GM23248 (cell line): ENCODE data around the gene PRIMPOL. TPM values are rescaled to one million over a fixed set of nuclear protein-coding genes. Genes with fewer than 3 reads are reported as not detected.
"Not testable (repeated sequence)": the region's sequence is repeated elsewhere in the genome, so short reads cannot be mapped to it uniquely, and the experiment has no call there.

Experiments used
- DNase-seq: peaks from one replicate; pipeline ENCODE4 v3.0.0-alpha.2; 2015
- H2AFZ ChIP-seq: fragments of 200-600 bp; sonication (generic); 2 replicates; pipeline ENCODE4 v1.6.1; 2016; ENCODE audit warnings: antibody characterized with exemption
- H3F3A ChIP-seq: fragments of 200-600 bp; sonication (generic); 2 replicates; pipeline ENCODE4 v1.6.1; 2016; ENCODE audit warnings: mild to moderate bottlenecking, antibody characterized with exemption, mixed run types; ENCODE audit not compliant: insufficient read depth
- H3K27ac ChIP-seq: fragments of 200-600 bp; sonication (generic); 2 replicates; pipeline ENCODE4 v1.5.1; 2016; ENCODE audit warnings: mild to moderate bottlenecking
- H3K27me3 ChIP-seq: fragments of 200-600 bp; sonication (generic); replicated peaks from 2 replicates; pipeline ENCODE4 v1.6.1; 2016; ENCODE audit warnings: mild to moderate bottlenecking; ENCODE audit not compliant: insufficient read depth
- H3K36me3 ChIP-seq: fragments of 200-600 bp; sonication (generic); 2 replicates; pipeline ENCODE4 v1.6.1; 2016; ENCODE audit warnings: low read depth, mild to moderate bottlenecking
- H3K4me1 ChIP-seq: fragments of 200-600 bp; sonication (generic); 2 replicates; pipeline ENCODE4 v1.6.1; 2016; ENCODE audit warnings: mild to moderate bottlenecking; ENCODE audit not compliant: insufficient read depth
- H3K4me2 ChIP-seq: fragments of 200-600 bp; sonication (generic); one replicate; pipeline ENCODE4 v1.6.1; 2016; ENCODE audit warnings: mild to moderate bottlenecking; ENCODE audit not compliant: unreplicated experiment
- H3K4me3 ChIP-seq: fragments of 200-600 bp; sonication (generic); 2 replicates; pipeline ENCODE4 v1.5.1; 2016; ENCODE audit warnings: mild to moderate bottlenecking
- H3K79me2 ChIP-seq: fragments of 200-600 bp; sonication (generic); 2 replicates; pipeline ENCODE4 v1.6.1; 2016; ENCODE audit warnings: mild to moderate bottlenecking; ENCODE audit not compliant: insufficient read depth
- H3K9ac ChIP-seq: fragments of 200-600 bp; sonication (generic); 2 replicates; pipeline ENCODE4 v1.6.1; 2016; ENCODE audit warnings: mild to moderate bottlenecking
- H3K9me2 ChIP-seq: fragments of 200-600 bp; sonication (generic); 2 replicates; pipeline ENCODE4 v1.6.1; 2016; ENCODE audit warnings: mixed run types, mild to moderate bottlenecking, moderate library complexity; ENCODE audit not compliant: insufficient read depth
- H3K9me3 ChIP-seq: fragments of 200-600 bp; sonication (generic); one replicate; pipeline ENCODE4 v1.6.1; 2017; ENCODE audit warnings: low read depth
- H4K20me1 ChIP-seq: fragments of 200-600 bp; sonication (generic); 2 replicates; pipeline ENCODE4 v1.6.0; 2016; ENCODE audit not compliant: insufficient read depth
- EZH2 ChIP-seq: fragments of 200-600 bp; sonication (generic); IDR thresholded peaks from 2 replicates; pipeline ENCODE4 v1.6.1; 2018; ENCODE audit warnings: antibody characterized with exemption, mild to moderate bottlenecking; ENCODE audit not compliant: insufficient read depth, poor library complexity, severe bottlenecking
- EZH2phosphoT487 ChIP-seq: fragments of 200-600 bp; sonication (generic); IDR thresholded peaks from 2 replicates; pipeline ENCODE4 v1.6.1; 2018; ENCODE audit warnings: antibody characterized with exemption, moderate library complexity, mild to moderate bottlenecking, low read depth; ENCODE audit not compliant: insufficient read depth
- WGBS, 2 experiments: methylation state at CpG; one replicate each; pipeline ENCODE4 v1.1.6; 2015 to 2017; ENCODE audit warnings: low lambda C conversion rate in 2 of 2, low coverage in 1 of 2; ENCODE audit errors: missing lambda C conversion rate in 2 of 2; 5-methylcytosine and 5-hydroxymethylcytosine counted together
- in situ Hi-C: fragments of 300-500 bp; cut with MboI; formaldehyde crosslinking; loops from 2 replicates; pipeline ENCODE4 v1.15.0; 2020
- polyA plus RNA-seq: library from polyadenylated mRNA; unstranded; fragments of >200 nt; fragmentation: Nextera tagmentation; extraction: Ambion mirVana; gene quantifications from 2 replicates; pipeline ENCODE4 v1.2.1, GENCODE V29; 2016
- total RNA-seq: library from RNA; depleted of rRNA; stranded (reverse); fragments of >200 nt; shearing (Covaris generic); gene quantifications from 2 replicates; pipeline ENCODE4 v1.2.3, GENCODE V29; 2014

Gene PRIMPOL
- total and polyA plus RNA-seq, 2 experiments from 2014 or later, result 15.0 to 16.0 TPM

DNA sequence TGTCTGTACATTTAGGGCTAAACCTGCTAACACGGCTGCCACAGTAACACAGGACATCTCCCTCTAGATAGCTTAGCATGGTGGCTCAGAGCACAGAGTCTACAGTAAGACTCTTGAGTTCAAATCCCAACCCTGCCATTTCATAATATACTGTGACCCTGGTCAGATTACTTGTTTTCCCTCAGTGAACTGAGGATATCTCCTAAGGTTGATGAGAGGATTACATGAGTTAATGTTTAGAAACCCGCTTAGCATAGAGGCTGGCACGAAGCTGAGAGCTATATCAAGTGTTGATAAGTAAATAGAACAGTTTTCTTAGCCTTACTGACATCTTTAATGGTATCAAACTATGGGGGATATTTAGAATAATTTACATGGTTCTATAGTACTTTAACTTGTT is 37.5 kb upstream of the PRIMPOL start:
- in situ Hi-C loops, result no loop called here
- no peaks in the 10 kb centered on the region for H3K4me1 ChIP-seq
- DNase-seq, result no peak
- no peak overlapping the region for H3K4me3 ChIP-seq
- no peak overlapping the region for H3K9ac ChIP-seq
- no peaks in the 10 kb centered on the region for H4K20me1 ChIP-seq
- H3K27me3 ChIP-seq, result no peaks in the 10 kb centered on the region
- no peak for TF ChIP-seq EZH2phosphoT487
- no peak for TF ChIP-seq EZH2
- WGBS, 2 experiments, result 42 to 43% methylated on average over 3 of the region's 3 CpGs
- no peak overlapping the region for H3K4me2 ChIP-seq
- H3K9me2 ChIP-seq, result no peaks in the 10 kb centered on the region
- no peaks in the 10 kb centered on the region for H3K9me3 ChIP-seq
- H3K79me2 ChIP-seq, result no peaks in the 10 kb centered on the region
- H2AFZ ChIP-seq, result no peak overlapping the region
- H3K27ac ChIP-seq, result no peak overlapping the region
- H3K36me3 ChIP-seq, result no peaks in the 10 kb centered on the region
- no peaks in the 10 kb centered on the region for H3F3A ChIP-seq

DNA sequence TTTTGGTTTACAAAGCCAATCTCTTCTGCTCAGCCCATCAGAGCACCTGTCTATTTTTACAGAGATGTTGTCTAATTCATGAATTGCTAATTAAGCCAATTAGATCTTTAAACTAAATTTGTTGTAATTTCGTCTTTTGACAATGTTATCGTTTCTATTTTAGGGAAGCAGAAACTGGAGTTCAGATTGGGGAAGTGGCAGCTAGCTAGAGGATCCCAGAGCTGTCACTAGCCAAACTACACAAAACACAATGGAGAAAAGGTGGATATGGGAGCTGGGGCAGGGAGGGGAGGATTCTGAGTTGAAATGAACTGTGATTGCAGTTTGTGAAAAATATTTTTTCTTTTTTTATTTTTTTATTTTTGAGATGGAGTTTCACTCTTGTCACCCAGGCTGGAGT is 36.1 kb upstream of the PRIMPOL start:
- H3K36me3 ChIP-seq, result no peaks in the 10 kb centered on the region
- no peak overlapping the region for H3K4me2 ChIP-seq
- H3K4me3 ChIP-seq, result no peak overlapping the region
- no peaks in the 10 kb centered on the region for H3K9me2 ChIP-seq
- H3K4me1 ChIP-seq, result no peaks in the 10 kb centered on the region
- in situ Hi-C loops, result no loop called here
- H3K9ac ChIP-seq, result no peak overlapping the region
- H2AFZ ChIP-seq, result no peak overlapping the region
- H3K27me3 ChIP-seq, result no peaks in the 10 kb centered on the region
- 43 to 62% methylated on average over 2 of the region's 2 CpGs for WGBS, 2 experiments
- DNase-seq, result no peak
- no peaks in the 10 kb centered on the region for H3F3A ChIP-seq
- H3K27ac ChIP-seq, result no peak overlapping the region
- H4K20me1 ChIP-seq, result no peaks in the 10 kb centered on the region
- TF ChIP-seq EZH2 (no peak), EZH2phosphoT487 (no peak)
- H3K9me3 ChIP-seq, result no peaks in the 10 kb centered on the region
- H3K79me2 ChIP-seq, result no peaks in the 10 kb centered on the region

DNA sequence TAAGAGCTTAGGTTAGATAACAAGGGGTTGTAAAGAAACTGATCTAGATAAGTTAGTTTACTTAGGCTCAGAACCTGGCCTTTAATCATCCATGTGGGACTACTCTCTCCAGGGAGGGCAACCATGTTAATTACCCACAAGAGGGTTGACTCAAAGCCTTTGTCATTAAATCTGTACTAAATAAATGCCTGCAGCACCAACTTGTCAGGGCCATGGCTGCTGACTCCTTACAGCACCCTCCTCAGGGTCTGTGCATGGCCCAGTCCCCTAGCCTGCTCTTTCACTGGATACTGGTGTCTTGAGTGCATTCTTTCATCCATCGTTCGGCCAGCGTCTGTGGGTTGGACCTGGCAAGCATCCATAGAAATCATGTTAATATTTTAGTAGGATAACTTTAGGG is 35.0 kb upstream of the PRIMPOL start:
- no peak overlapping the region for H3K4me3 ChIP-seq
- no peaks in the 10 kb centered on the region for H3F3A ChIP-seq
- no peak overlapping the region for H3K4me2 ChIP-seq
- no peaks in the 10 kb centered on the region for H4K20me1 ChIP-seq
- H3K9me3 ChIP-seq, result no peaks in the 10 kb centered on the region
- H3K79me2 ChIP-seq, result no peaks in the 10 kb centered on the region
- no peaks in the 10 kb centered on the region for H3K9me2 ChIP-seq
- no peak for TF ChIP-seq EZH2
- no peak for TF ChIP-seq EZH2phosphoT487
- 83 to 86% methylated on average over 3 of the region's 3 CpGs for WGBS, 2 experiments
- H3K36me3 ChIP-seq, result no peaks in the 10 kb centered on the region
- no peak overlapping the region for H2AFZ ChIP-seq
- in situ Hi-C loops, result no loop called here
- no peak overlapping the region for H3K9ac ChIP-seq
- no peaks in the 10 kb centered on the region for H3K4me1 ChIP-seq
- no peaks in the 10 kb centered on the region for H3K27me3 ChIP-seq
- H3K27ac ChIP-seq, result no peak overlapping the region
- DNase-seq, result no peak

DNA sequence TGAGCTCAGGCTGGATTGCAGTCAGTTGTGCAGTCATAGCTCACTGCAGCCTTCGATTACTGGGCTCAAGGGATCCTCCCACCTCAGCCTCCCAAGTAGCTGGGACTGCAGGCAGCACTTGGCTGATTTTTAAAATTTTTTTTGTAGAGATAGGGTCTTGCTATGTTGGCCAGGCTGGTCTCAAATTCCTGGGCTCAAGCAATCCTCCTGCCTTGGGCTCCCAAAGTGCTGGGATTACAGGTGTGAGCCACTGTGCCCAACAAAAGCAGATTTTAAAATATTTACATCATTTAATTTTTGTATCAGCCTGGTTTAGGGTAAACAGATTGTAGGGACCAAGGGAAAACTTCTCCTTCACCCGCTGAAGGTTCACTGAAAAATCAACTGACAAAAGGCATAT is 33.4 kb upstream of the PRIMPOL start:
- H3K4me2 ChIP-seq, DNase-seq, H3K4me1 ChIP-seq, H3K27me3 ChIP-seq, H4K20me1 ChIP-seq, H3F3A ChIP-seq, H3K36me3 ChIP-seq, H3K4me3 ChIP-seq, H2AFZ ChIP-seq, H3K79me2 ChIP-seq, H3K9ac ChIP-seq, H3K9me3 ChIP-seq, H3K27ac ChIP-seq, H3K9me2 ChIP-seq, in situ Hi-C loops: not testable (repeated sequence)
- 30 to 40% methylated on average over 2 of the region's 2 CpGs for WGBS, 2 experiments

DNA sequence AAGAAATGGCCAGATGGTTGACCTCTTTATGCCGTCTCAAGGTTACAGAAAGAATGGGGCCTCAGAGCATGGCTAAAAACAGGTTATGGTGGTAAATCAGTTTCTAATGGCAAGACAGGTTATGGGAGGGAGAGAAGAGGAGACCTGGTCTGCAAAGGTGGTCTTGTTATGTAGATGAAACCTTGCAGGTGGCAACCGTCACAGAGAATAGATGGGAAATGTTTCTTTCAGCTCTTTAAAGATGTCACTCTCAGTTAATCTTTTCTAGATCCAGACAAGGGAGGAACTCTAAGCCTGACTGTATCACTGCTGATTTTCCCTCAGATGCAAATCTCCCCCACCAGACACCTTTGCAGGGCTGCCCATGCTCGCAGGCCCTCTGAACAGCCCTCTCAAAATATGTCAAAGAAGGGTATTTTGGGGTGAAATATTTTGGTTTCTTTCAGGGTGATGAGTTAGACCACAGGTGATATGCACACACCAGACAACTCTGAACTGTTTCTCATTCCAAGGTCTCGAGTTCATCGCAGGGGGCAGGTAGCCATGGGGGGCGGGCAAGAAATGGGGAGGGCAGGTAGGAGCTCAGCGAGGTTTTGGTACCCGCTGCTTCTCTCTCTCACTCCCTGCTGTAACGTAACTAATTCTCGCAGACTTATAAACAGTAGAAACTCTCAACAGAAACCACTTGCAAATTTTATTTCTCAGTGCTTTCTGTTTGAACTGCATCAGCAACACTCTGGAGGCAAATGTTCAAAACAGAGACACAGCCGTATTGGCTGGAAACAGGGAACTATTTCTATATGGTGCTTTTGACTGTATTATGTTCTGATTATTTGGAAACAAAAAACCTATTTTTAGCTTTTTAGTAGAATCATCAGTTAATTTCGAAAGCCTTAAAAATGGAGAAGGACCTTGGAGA is 32.6 kb upstream of the PRIMPOL start:
- Histone ChIP-seq H4K20me1 (no peaks in the 10 kb centered on the region), H3K36me3 (no peaks in the 10 kb centered on the region), H3K9me2 (no peaks in the 10 kb centered on the region), H3K27me3 (no peaks in the 10 kb centered on the region), H3K79me2 (no peaks in the 10 kb centered on the region), H3K27ac (no peak overlapping the region), H3F3A (no peaks in the 10 kb centered on the region), H2AFZ (no peak overlapping the region), H3K9me3 (no peaks in the 10 kb centered on the region), H3K4me1 (no peaks in the 10 kb centered on the region), H3K9ac (no peak overlapping the region), H3K4me3 (no peak overlapping the region), H3K4me2 (no peak overlapping the region)
- no peak for DNase-seq
- 47% methylated on average over 12 of the region's 12 CpGs for WGBS, 2 experiments
- in situ Hi-C loops, result no loop called here
- TF ChIP-seq EZH2phosphoT487 (no peak), EZH2 (no peak)
